Measurements from ENCODE around the gene TYK2.

DNA sequence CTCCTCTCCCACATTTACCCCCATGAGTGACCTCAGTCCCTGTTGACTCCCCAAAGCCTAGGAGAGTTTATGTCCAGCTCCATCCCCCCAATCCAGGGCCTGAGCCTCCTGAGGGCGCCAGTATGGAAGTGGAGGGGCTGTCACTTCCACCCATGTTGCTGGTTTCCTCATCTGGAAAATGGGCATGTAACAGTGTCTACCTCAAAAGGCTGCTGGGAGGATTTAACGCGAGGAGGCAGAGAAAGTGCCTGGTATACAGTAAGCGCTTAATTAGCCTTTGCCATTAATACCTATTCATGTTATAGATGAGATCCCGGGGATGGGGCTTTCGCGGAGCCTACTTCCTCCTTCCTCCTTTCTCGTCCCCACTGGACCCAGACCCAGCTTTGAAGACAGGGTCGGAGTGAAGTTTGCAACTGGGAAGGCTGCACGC lies 476 bp downstream of the TYK2 start:
- TF ChIP-seq, protein P1, sequence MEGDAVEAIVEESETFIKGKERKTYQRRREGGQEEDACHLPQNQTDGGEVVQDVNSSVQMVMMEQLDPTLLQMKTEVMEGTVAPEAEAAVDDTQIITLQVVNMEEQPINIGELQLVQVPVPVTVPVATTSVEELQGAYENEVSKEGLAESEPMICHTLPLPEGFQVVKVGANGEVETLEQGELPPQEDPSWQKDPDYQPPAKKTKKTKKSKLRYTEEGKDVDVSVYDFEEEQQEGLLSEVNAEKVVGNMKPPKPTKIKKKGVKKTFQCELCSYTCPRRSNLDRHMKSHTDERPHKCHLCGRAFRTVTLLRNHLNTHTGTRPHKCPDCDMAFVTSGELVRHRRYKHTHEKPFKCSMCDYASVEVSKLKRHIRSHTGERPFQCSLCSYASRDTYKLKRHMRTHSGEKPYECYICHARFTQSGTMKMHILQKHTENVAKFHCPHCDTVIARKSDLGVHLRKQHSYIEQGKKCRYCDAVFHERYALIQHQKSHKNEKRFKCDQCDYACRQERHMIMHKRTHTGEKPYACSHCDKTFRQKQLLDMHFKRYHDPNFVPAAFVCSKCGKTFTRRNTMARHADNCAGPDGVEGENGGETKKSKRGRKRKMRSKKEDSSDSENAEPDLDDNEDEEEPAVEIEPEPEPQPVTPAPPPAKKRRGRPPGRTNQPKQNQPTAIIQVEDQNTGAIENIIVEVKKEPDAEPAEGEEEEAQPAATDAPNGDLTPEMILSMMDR (IDR thresholded peaks at IDR 0.05) = no peak
- no peak for TF ChIP-seq POLR2AphosphoS5 (IDR thresholded peaks at IDR 0.05; ENCODE audit: low read depth, low read length)
- TF ChIP-seq, protein P2, sequence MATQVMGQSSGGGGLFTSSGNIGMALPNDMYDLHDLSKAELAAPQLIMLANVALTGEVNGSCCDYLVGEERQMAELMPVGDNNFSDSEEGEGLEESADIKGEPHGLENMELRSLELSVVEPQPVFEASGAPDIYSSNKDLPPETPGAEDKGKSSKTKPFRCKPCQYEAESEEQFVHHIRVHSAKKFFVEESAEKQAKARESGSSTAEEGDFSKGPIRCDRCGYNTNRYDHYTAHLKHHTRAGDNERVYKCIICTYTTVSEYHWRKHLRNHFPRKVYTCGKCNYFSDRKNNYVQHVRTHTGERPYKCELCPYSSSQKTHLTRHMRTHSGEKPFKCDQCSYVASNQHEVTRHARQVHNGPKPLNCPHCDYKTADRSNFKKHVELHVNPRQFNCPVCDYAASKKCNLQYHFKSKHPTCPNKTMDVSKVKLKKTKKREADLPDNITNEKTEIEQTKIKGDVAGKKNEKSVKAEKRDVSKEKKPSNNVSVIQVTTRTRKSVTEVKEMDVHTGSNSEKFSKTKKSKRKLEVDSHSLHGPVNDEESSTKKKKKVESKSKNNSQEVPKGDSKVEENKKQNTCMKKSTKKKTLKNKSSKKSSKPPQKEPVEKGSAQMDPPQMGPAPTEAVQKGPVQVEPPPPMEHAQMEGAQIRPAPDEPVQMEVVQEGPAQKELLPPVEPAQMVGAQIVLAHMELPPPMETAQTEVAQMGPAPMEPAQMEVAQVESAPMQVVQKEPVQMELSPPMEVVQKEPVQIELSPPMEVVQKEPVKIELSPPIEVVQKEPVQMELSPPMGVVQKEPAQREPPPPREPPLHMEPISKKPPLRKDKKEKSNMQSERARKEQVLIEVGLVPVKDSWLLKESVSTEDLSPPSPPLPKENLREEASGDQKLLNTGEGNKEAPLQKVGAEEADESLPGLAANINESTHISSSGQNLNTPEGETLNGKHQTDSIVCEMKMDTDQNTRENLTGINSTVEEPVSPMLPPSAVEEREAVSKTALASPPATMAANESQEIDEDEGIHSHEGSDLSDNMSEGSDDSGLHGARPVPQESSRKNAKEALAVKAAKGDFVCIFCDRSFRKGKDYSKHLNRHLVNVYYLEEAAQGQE (IDR thresholded peaks at IDR 0.05; ENCODE audit: insufficient read depth in 1 of 2, low read depth in 2 of 2, low read length in 1 of 2) = no peak
- no peak for TF ChIP-seq TCF7L2 (IDR thresholded peaks at IDR 0.05; ENCODE audit: low read depth, low read length)
- TF ChIP-seq SIN3A (IDR thresholded peaks at IDR 0.05; ENCODE audit: borderline replicate concordance, insufficient read depth, low read depth, low read length) = no peak
